ENCODE measurements around the gene OPHN1. TPM values are rescaled to one million over a fixed set of nuclear protein-coding genes. Genes with fewer than 3 reads are reported as not detected.

The OPHN1 gene
- total RNA-seq, 2 experiments from 2014 or later = not detected

DNA sequence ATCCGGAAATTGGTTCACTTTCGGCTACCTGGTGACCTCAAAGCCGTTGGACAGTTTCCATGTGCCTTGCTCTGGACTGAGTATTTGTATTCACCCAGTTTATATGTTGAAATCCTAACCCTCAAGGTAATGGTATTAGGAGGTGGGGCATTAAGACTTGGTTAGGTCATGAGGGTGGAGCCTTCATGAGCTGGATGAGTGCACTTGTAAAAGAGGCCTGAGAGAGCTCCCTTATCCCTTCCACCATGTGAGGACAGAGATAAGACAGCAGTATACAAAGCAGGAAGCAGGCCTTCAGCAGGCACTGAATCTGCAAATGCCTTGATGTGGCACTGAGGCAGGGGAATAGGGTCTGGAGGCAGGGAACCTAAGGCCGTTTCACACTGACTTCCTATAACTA is 5.3 kb upstream of the OPHN1 start:
- DNase-seq (no peak), ATAC-seq (ENCODE audit: poor library complexity) (no peak)
- Histone ChIP-seq H3K36me3 (ENCODE audit: insufficient read depth, low read length) (no peaks in the 10 kb centered on the region), H3K4me1 (ENCODE audit: insufficient read depth, low read length) (peaks cover 6% of the 10 kb centered on the region), H3K9me3 (ENCODE audit: control insufficient read depth in 1 of 2, insufficient read depth in 1 of 2, low read length in 2 of 2) (peaks cover 0 to 3% of the 10 kb centered on the region in 2 experiments), H3K27me3 (ENCODE audit: control insufficient read depth in 1 of 2, insufficient read depth in 2 of 2, low read length in 2 of 2) (peaks cover 3 to 13% of the 10 kb centered on the region in 2 experiments), H3K27ac (ENCODE audit: low read depth in 1 of 2, low read length in 2 of 2) (no peak overlapping the region), H3K4me3 (ENCODE audit: low read length) (no peak overlapping the region)
- peaks cover 19% of the 10 kb centered on the region for H3K27me3 Mint-ChIP-seq
- ChIA-PET POLR2A (no interaction called here), CTCF (no interaction called here)
- peaks cover 9% of the 10 kb centered on the region for H3K4me1 Mint-ChIP-seq (ENCODE audit: low read depth)
- H3K4me3 Mint-ChIP-seq = no peak overlapping the region
- H3K9me3 Mint-ChIP-seq = no peaks in the 10 kb centered on the region
- no peak overlapping the region for H3K27ac Mint-ChIP-seq
- TF ChIP-seq, protein P1, sequence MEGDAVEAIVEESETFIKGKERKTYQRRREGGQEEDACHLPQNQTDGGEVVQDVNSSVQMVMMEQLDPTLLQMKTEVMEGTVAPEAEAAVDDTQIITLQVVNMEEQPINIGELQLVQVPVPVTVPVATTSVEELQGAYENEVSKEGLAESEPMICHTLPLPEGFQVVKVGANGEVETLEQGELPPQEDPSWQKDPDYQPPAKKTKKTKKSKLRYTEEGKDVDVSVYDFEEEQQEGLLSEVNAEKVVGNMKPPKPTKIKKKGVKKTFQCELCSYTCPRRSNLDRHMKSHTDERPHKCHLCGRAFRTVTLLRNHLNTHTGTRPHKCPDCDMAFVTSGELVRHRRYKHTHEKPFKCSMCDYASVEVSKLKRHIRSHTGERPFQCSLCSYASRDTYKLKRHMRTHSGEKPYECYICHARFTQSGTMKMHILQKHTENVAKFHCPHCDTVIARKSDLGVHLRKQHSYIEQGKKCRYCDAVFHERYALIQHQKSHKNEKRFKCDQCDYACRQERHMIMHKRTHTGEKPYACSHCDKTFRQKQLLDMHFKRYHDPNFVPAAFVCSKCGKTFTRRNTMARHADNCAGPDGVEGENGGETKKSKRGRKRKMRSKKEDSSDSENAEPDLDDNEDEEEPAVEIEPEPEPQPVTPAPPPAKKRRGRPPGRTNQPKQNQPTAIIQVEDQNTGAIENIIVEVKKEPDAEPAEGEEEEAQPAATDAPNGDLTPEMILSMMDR (IDR thresholded peaks at IDR 0.05) = no peak
- intact Hi-C loops (cut with DNase I, micrococcal nuclease) = no loop called here
- H3K36me3 Mint-ChIP-seq (ENCODE audit: low read depth) = no peaks in the 10 kb centered on the region

GRCh38 chrX:68433981-68434299 is 645 bp upstream of the OPHN1 start:
- H3K27me3 ChIP-seq (ENCODE audit: control insufficient read depth in 1 of 2, insufficient read depth in 2 of 2, low read length in 2 of 2) = peaks cover 14 to 32% of the 10 kb centered on the region in 2 experiments
- Mint-ChIP-seq H3K27ac (no peak overlapping the region), H3K27me3 (peaks cover 53% of the 10 kb centered on the region), H3K36me3 (ENCODE audit: low read depth) (no peaks in the 10 kb centered on the region), H3K4me3 (peak overlapping the region; percentile 87), H3K9me3 (no peaks in the 10 kb centered on the region), H3K4me1 (ENCODE audit: low read depth) (no peaks in the 10 kb centered on the region)
- H3K4me3 ChIP-seq (ENCODE audit: low read length) = peak overlapping the region; percentile 58
- DNase-seq = peak in 1 of 14 experiments; percentile 1
- H3K9me3 ChIP-seq (ENCODE audit: control insufficient read depth in 1 of 2, insufficient read depth in 1 of 2, low read length in 2 of 2) = peaks cover 0 to 5% of the 10 kb centered on the region in 2 experiments
- TF ChIP-seq, protein P1 (IDR thresholded peaks at IDR 0.05) = no peak
- intact Hi-C loops (cut with DNase I, micrococcal nuclease) = no loop called here
- no peaks in the 10 kb centered on the region for H3K36me3 ChIP-seq (ENCODE audit: insufficient read depth, low read length)
- H3K27ac ChIP-seq (ENCODE audit: low read depth in 1 of 2, low read length in 2 of 2) = no peak overlapping the region
- CTCF ChIA-PET = no interaction called here
- POLR2A ChIA-PET = no interaction called here
- no peak for ATAC-seq (ENCODE audit: poor library complexity)
- peaks cover 11% of the 10 kb centered on the region for H3K4me1 ChIP-seq (ENCODE audit: insufficient read depth, low read length)

GRCh38 chrX:68432648-68433047 is 647 bp downstream of the OPHN1 start:
- H3K4me3 ChIP-seq (ENCODE audit: low read length) = peak overlapping the region; percentile 58
- ATAC-seq (ENCODE audit: poor library complexity) (no peak), DNase-seq (no peak)
- no peak overlapping the region for H3K27ac ChIP-seq (ENCODE audit: low read depth in 1 of 2, low read length in 2 of 2)
- ChIA-PET CTCF (no interaction called here), POLR2A (no interaction called here)
- H3K36me3 ChIP-seq (ENCODE audit: insufficient read depth, low read length) = no peaks in the 10 kb centered on the region
- peaks cover 0 to 5% of the 10 kb centered on the region in 2 experiments for H3K9me3 ChIP-seq (ENCODE audit: control insufficient read depth in 1 of 2, insufficient read depth in 1 of 2, low read length in 2 of 2)
- H3K27ac Mint-ChIP-seq = no peak overlapping the region
- H3K36me3 Mint-ChIP-seq (ENCODE audit: low read depth) = no peaks in the 10 kb centered on the region
- H3K27me3 ChIP-seq (ENCODE audit: control insufficient read depth in 1 of 2, insufficient read depth in 2 of 2, low read length in 2 of 2) = peaks cover 14 to 32% of the 10 kb centered on the region in 2 experiments
- intact Hi-C loops (cut with DNase I, micrococcal nuclease) = no loop called here
- H3K4me1 Mint-ChIP-seq (ENCODE audit: low read depth) = no peaks in the 10 kb centered on the region
- TF ChIP-seq, protein P1 (IDR thresholded peaks at IDR 0.05) = no peak
- H3K9me3 Mint-ChIP-seq = no peaks in the 10 kb centered on the region
- H3K27me3 Mint-ChIP-seq = peaks cover 60% of the 10 kb centered on the region
- H3K4me3 Mint-ChIP-seq = peak overlapping the region; percentile 87
- peaks cover 11% of the 10 kb centered on the region for H3K4me1 ChIP-seq (ENCODE audit: insufficient read depth, low read length)
